ENCODE data around the gene LSAMP. TPM values are rescaled to one million over a fixed set of nuclear protein-coding genes. Genes with fewer than 3 reads are reported as not detected.

Gene LSAMP
- total and polyA plus RNA-seq, 2 of the 13 experiments (the other 11 are each of a cell fraction or from before 2014, with no cell fraction given), result not detected

GRCh38 chr3:116145613-116146012 lies 299.7 kb downstream of the LSAMP start (continued):
- TF ChIP-seq HDAC2 (CRISPR knock-in tag; IDR thresholded peaks at IDR 0.05), result no peak
- TF ChIP-seq ZNF598 (CRISPR knock-in tag; IDR thresholded peaks at IDR 0.05; ENCODE audit: borderline replicate concordance), result no peak
- no peak for TF ChIP-seq YEATS4 (CRISPR knock-in tag; IDR thresholded peaks at IDR 0.05; ENCODE audit: borderline replicate concordance)
- TF ChIP-seq HOXA5 (CRISPR knock-in tag; IDR thresholded peaks at IDR 0.05), result no peak
- TF ChIP-seq ZNF446 (CRISPR knock-in tag; IDR thresholded peaks at IDR 0.05), result no peak
- no peak for TF ChIP-seq HNF1B (CRISPR knock-in tag; IDR thresholded peaks at IDR 0.05)
- no peak for TF ChIP-seq ZSCAN21 (CRISPR knock-in tag; IDR thresholded peaks at IDR 0.05; ENCODE audit: borderline replicate concordance)
- no peak for TF ChIP-seq MEIS2 (CRISPR knock-in tag; IDR thresholded peaks at IDR 0.05)
- no peak for TF ChIP-seq NR2F6 (IDR thresholded peaks at IDR 0.05)
- TF ChIP-seq NR2F6 (CRISPR knock-in tag; IDR thresholded peaks at IDR 0.05), result no peak
- no peak for TF ChIP-seq ZFX (CRISPR knock-in tag; IDR thresholded peaks at IDR 0.05; ENCODE audit: low read depth)
- TF ChIP-seq ZC3H13 (CRISPR knock-in tag; IDR thresholded peaks at IDR 0.05), result no peak

GRCh38 chr3:116141724-116142123 lies 303.6 kb downstream of the LSAMP start:
- H3K27ac ChIP-seq (ENCODE audit: extremely low read length, insufficient read depth, low read length), result no peak overlapping the region
- peaks cover 4% of the 10 kb centered on the region; the same call in 1 of the 2 replicates for H3K9me3 ChIP-seq (ENCODE audit: low read length)
- 12% methylated on average over 4 of the region's 4 CpGs for WGBS (ENCODE audit: low lambda C conversion rate)
- FAIRE-seq, result no peak
- no peaks in the 10 kb centered on the region for H4K20me1 ChIP-seq (ENCODE audit: insufficient read depth, low read length)
- no peak overlapping the region for H2AFZ ChIP-seq (ENCODE audit: low read length)
- ChIA-PET CTCF (ENCODE audit: low intra/inter-chr PET ratio, low total read pairs) (no interaction called here), POLR2A (no interaction called here)
- intact Hi-C loops (cut with micrococcal nuclease; ENCODE audit: unreplicated experiment) (no loop called here), in situ Hi-C loops (cut with HindIII; ENCODE audit: extremely low pct_ligation_motif_present, low pct_unique_long_range_greater_than_20kb) (no loop called here)
- DNase-seq (ENCODE audit: low spot score), result no peak
- no peaks in the 10 kb centered on the region for H3K4me1 ChIP-seq (ENCODE audit: insufficient read depth, low read length)
- no peaks in the 10 kb centered on the region for H3K79me2 ChIP-seq (ENCODE audit: insufficient read depth, low read length)
- no peak overlapping the region for H3K4me3 ChIP-seq (replicated peaks in 1 of 3; ENCODE audit: insufficient read depth in 1 of 3, low read depth in 2 of 3, low read length in 3 of 3)
- H3K27me3 ChIP-seq (ENCODE audit: control insufficient read depth in 1 of 2, insufficient read depth in 2 of 2, low read length in 2 of 2), result no peaks in the 10 kb centered on the region
- H3K9ac ChIP-seq (ENCODE audit: insufficient read depth, low read depth, low read length), result no peak overlapping the region
- H3K4me2 ChIP-seq (ENCODE audit: low read depth, low read length), result no peak overlapping the region
- ATAC-seq, result no peak
- no peaks in the 10 kb centered on the region for H3K36me3 ChIP-seq (replicated peaks in 1 of 2; ENCODE audit: control insufficient read depth in 1 of 2, insufficient read depth in 2 of 2, low read length in 2 of 2)
- no TSS peak for BruUV-seq (replicated peaks)
- no peak for TF ChIP-seq NFE2L2 (IDR thresholded peaks at IDR 0.05; ENCODE audit: low read length)
- TF ChIP-seq RELA (CRISPR knock-in tag; IDR thresholded peaks at IDR 0.05), result no peak
- no peak for TF ChIP-seq CHD2 (IDR thresholded peaks at IDR 0.05; ENCODE audit: low read depth, low read length)
- TF ChIP-seq, protein P1, sequence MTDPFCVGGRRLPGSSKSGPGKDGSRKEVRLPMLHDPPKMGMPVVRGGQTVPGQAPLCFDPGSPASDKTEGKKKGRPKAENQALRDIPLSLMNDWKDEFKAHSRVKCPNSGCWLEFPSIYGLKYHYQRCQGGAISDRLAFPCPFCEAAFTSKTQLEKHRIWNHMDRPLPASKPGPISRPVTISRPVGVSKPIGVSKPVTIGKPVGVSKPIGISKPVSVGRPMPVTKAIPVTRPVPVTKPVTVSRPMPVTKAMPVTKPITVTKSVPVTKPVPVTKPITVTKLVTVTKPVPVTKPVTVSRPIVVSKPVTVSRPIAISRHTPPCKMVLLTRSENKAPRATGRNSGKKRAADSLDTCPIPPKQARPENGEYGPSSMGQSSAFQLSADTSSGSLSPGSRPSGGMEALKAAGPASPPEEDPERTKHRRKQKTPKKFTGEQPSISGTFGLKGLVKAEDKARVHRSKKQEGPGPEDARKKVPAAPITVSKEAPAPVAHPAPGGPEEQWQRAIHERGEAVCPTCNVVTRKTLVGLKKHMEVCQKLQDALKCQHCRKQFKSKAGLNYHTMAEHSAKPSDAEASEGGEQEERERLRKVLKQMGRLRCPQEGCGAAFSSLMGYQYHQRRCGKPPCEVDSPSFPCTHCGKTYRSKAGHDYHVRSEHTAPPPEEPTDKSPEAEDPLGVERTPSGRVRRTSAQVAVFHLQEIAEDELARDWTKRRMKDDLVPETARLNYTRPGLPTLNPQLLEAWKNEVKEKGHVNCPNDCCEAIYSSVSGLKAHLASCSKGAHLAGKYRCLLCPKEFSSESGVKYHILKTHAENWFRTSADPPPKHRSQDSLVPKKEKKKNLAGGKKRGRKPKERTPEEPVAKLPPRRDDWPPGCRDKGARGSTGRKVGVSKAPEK (CRISPR knock-in tag; IDR thresholded peaks at IDR 0.05; ENCODE audit: borderline replicate concordance), result no peak
- TF ChIP-seq TOE1 (CRISPR knock-in tag; IDR thresholded peaks at IDR 0.05), result no peak
- no peak for TF ChIP-seq HDAC1 (CRISPR knock-in tag; IDR thresholded peaks at IDR 0.05)
- TF ChIP-seq POGK (CRISPR knock-in tag; conservative IDR thresholded peaks at IDR 0.05), result no peak
- TF ChIP-seq ZNF34 (CRISPR knock-in tag; IDR thresholded peaks at IDR 0.05; ENCODE audit: borderline replicate concordance), result no peak

Data from HepG2 (cell line).